IPS-18c (cell line): ENCODE results near the gene MRGPRD.
"Not testable (repeated sequence)": the region's sequence is repeated elsewhere in the genome, so short reads cannot be mapped to it uniquely, and the experiment has no call there.

Experiments
- H3K4me3 ChIP-seq: 2 replicates; pipeline ENCODE4 v1.7.0; 2013; ENCODE audit warnings: low read depth, mild to moderate bottlenecking, low read length, moderate library complexity; ENCODE audit not compliant: insufficient read depth
- H3K9me3 ChIP-seq: one replicate; pipeline ENCODE4 v1.6.1; 2013; ENCODE audit warnings: mild to moderate bottlenecking, low read length, moderate library complexity; ENCODE audit not compliant: control insufficient read depth, insufficient read depth

MRGPRD gene

DNA sequence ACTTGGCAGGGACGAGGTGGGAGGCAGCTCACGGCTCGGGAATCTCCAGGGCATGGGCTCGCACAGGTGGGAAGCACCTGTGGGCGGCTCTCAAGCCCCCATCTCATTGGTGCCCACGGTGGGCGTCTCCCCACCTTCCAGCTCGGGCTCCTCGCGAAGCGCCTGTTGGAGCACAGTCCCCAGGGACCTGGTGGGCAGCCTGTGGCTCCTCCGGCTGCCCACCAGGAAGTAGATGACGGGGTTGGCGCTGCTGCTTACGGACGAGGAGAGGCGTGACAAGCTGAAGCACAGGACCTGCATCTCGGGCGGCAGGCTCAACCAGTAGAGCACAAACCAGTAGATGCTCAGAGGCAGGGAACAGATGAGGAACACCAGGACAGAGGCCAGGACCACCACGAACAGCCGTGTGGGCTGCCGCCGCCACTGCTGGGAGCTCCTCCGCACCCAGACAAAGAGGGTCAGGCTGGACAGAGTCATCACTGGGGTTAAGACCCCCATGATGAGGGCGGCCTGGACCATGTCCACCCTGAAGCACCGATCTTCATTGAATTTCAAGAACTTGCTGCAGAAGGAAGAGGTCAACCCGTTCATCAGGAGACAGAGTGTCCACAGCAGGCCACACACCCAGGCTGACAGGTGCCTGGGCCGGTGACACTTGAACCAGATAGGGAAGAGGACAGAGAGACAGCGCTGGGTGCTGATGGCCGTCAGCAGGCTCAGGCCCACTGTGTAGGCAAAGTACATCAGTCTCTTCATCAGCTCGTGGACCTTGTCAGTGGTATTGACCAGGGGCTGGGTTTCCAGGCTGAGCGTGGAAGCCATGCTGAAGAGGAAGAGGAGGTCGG lies 633 bp downstream of the MRGPRD start:
- no peaks in the 10 kb centered on the region for H3K9me3 ChIP-seq
- H3K4me3 ChIP-seq: no peak overlapping the region

DNA sequence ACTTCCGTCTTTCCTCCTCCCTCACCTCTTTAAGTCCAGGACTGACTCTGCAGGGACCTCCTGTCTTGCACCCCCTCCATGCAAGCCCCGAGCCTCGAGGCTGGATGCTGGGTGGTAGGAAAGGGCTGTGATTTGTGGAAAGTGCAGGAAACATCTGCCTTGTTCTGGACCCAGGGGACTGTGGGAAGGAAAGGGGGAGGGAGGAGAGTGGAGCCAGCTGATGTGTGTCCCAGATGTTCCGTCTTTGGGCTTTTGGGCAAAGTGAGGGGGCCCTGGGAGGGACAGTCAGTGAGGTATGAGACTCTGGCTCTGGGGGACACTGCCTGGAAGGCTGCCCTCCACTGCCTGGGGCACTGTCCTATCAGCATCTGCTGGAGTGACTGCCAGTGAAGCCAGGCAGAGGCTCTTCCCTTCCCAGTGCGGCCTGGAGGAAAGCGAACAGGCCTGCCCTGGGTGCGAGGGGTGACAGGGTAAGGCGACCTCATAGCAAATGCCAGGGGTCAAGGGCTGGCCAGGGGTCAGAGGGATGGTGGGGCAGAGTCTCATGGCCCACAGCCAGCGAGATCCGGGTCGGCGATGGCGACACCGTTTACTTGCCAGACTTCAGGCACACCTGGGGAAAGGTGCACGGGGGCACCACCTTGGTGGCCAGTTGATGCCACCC lies 1.7 kb downstream of the MRGPRD start:
- H3K4me3 ChIP-seq: no peak overlapping the region

GRCh38 chr11:68978626-68978930 lies 2.2 kb downstream of the MRGPRD start:
- no peaks in the 10 kb centered on the region for H3K9me3 ChIP-seq
- no peak overlapping the region; the same call in 1 of the 2 replicates for H3K4me3 ChIP-seq

More for the DNA sequence above, 1.7 kb downstream of the MRGPRD start:
- no peaks in the 10 kb centered on the region for H3K9me3 ChIP-seq

- Histone ChIP-seq H3K9me3 (no peaks in the 10 kb centered on the region), H3K4me3 (no peak overlapping the region)
Observed at GRCh38 chr11:68977781-68978625, 2.8 kb downstream of the MRGPRD start.

DNA sequence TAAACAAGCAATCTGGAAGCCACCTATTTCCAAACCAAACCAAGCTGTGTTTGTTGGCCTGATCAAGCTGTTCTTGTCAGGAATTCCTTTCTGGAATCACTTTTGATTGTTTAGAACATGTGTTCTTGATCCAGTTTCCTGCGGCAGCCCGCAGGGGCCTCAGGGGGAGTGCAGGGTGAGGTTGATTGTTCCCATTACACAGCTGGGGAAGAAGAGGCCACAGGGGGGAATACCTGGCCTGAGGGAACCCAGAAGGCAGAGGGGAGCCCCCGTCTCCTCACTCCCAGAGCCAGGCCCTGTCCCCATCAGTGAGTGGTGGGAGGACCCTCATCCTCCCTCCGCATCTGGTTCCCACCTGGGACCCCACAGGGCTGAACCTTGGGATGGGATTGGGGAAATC lies 4.2 kb downstream of the MRGPRD start:
- Histone ChIP-seq H3K4me3 (no peak overlapping the region), H3K9me3 (no peaks in the 10 kb centered on the region)

DNA sequence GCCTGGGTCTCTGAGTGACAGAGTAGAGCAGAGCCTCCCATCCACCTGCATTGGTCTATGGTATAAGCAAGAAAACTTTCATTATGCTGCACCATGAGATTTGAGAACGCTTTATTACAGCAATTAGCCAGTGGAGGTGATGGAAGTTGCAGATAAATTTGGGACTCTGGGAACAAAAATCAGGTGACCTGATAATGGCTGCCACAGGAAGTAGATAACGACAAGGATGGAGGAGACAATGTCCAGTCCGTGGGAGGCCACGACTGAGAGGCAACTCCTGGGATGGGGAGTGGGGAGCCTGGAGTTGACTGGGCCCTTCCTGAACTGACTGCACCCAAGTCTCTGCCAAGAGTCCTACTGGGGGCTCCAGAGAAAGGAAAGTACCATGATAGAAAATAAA lies 4.7 kb downstream of the MRGPRD start:
- H3K9me3 ChIP-seq: no peaks in the 10 kb centered on the region
- no peak overlapping the region for H3K4me3 ChIP-seq

DNA sequence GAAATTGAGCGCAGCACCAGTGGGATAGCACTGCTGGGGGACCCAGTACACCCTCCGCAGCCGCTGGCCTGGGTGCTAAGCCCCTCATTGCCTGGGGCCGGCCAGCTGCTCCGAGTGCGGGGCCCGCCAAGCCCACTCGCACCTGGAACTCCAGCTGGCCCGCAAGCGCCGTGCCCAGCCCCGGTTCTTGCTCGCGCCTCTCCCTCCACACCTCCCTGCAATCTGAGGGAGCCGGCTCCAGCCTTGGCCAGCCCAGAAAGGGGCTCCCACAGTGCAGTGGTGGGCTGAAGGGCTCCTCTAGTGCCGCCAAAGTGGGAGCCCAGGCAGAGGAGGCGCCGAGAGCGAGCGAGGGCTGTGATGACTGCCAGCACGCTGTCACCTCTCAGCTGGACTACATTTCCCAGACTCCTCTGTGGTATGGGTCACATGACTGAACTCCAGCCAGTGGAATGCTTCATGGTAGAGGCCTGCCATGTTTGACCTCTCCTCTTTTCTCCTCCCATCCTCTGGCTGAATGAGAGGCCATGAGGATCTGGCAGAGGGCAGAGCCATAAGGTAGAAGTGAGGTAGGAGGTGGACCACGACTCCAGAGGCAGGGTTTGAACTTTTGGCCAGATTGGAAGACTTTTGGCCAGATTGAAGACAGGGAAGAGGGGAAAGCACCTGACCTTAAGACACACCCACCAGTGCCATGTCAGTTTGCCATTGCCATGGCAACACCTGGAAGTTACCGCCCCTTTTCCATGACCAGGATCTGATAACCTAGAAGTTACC lies 6.2 kb downstream of the MRGPRD start:
- no peaks in the 10 kb centered on the region for H3K9me3 ChIP-seq
- no peak overlapping the region for H3K4me3 ChIP-seq

DNA sequence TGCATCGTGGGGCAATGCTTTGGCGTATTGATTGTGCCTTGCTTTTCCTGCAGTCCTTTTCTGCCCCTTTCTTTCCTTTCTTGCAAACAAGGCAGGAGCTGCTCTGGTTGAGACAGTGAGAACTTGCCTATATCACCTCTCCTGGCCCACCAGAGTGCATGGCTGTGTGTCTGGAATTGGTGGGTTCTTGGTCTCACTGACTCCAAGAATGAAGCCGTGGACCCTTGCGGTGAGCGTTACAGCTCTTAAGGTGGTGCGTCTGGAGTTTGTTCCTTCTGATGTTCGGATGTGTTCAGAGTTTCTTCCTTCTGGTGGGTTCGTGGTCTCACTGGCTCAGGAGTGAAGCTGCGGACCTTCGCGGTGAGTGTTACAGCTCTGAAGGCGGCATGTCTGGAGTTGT lies 7.1 kb downstream of the MRGPRD start:
- H3K9me3 ChIP-seq, H3K4me3 ChIP-seq: not testable (repeated sequence)

GRCh38 chr11:68973219-68973618 lies 7.6 kb downstream of the MRGPRD start:
- Histone ChIP-seq H3K4me3 (no peak overlapping the region), H3K9me3 (no peaks in the 10 kb centered on the region)

DNA sequence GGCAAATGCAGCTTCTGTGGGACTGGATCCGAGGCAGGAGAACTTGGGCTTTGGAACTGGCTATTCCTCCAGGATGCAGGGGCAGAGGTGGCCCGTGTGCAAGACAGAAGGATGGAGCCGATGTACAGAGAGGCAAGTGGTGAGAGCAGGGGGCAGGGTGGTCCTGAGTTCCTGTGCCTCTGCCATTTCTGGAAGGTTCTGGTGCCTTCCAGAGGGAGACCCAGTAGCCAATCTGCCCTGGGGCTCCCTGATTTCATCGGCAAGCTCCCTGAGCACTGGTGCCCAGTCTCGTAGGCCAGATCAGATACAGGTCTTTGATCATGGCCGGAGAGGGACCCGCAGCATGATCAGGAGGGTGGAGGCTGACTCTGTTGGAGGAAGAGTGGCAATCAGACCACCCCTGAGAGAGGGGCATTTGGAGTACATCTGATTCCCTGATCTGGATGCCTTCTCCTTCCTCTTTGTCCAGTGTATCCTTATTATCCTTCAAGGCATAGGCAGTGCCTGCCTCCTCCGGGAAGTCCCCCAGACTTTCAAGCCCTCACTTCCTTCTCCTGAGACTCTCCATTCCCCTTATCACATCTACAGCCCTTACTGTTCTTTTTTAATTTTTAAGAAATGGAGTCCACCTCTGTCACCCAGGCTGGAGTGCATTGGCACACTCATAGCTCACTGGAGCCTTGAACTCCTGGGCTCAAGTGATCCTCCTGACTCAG lies 9.7 kb downstream of the MRGPRD start:
- Histone ChIP-seq H3K4me3 (no peak overlapping the region), H3K9me3 (no peaks in the 10 kb centered on the region)

- Histone ChIP-seq H3K4me3 (no peak overlapping the region), H3K9me3 (no peaks in the 10 kb centered on the region)
Observed at GRCh38 chr11:68969386-68969785, 11.4 kb downstream of the MRGPRD start.

DNA sequence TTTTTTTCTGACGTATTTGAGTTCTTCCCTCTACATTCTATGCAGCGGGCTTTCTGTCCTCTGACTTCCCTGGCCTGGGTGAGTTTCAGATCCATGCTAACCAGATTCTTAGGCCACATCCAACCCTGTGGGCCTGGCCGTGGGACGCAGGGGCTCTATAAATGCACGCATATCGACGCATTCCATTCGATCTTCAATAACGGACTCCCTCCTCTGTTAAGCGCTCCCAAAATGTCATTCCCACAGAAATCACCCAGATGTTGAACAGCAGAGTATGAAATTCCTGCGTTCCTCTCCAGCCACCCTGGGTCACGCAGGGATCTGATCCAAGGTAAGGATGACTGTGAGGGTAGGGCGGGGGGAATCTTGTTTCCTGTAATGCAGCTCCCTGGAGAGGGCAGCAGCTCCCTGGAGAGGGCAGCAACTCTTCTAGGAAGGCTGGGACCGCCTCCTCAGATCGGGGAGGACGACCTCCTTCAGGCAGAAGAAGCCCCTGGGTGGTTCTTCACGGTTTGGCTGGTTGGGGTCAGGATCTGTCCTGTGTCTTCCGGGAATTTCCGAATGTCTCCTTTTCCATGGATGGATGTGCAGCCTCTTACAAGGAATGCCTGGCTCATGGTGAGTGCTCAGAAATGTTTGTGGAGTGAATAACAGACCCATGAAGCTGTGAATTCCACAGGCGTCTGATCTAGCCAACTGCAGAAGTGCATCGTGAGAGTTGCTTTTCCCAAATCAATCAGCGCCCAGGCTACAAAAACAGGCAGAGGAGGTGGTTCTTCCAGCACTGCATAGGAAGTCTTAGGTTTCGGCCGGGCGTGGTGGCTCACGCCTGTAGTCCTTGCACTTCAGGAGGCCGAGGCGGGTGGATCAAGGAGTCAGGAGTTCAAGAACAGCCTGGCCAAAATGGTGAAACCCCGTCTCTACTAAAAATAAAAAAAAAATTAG lies 12.2 kb downstream of the MRGPRD start:
- H3K4me3 ChIP-seq: no peak overlapping the region
- no peaks in the 10 kb centered on the region for H3K9me3 ChIP-seq

DNA sequence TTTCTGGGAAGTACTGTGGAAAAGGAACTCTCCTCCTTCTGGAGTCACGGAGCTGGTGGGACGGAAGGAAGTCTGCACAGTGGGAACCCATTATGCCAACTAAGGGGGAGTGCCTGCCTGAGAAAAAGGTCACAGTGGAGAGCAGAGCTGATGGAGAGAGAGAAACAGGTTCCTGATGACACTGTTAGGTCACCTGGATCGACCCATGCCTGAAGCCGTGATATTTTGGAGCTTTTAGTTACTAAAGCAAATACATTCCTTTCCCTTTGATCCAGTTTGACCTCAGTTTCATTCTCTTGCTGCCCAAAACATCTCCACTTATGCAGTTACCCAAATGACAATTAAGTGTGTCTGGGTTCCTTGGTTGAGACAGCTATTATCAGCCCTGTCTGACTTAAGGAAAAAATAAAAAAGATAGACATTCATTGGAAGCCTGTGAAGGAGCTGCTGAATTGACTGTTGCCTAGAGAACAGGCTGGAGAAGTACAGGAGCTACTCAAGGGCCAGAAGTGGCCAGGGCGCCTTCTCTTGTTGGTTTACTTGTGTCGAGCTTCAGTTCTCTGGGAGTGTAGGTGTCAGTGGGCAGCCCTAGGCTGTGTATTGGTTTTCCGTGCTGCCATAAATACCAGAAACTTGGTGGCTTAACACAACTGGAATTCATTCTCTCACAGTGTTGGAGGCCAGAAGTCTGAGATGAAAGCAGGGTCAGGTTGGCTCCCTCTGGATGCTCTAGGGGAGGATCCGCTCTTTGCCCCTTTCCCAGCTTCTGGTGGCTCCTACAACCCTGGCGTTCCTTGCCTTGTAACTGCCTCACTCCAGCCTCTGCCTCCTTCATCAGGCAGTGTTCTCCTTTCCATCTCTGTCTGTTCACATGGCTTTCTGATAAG lies 13.6 kb downstream of the MRGPRD start:
- Histone ChIP-seq H3K4me3 (no peak overlapping the region), H3K9me3 (no peaks in the 10 kb centered on the region)

DNA sequence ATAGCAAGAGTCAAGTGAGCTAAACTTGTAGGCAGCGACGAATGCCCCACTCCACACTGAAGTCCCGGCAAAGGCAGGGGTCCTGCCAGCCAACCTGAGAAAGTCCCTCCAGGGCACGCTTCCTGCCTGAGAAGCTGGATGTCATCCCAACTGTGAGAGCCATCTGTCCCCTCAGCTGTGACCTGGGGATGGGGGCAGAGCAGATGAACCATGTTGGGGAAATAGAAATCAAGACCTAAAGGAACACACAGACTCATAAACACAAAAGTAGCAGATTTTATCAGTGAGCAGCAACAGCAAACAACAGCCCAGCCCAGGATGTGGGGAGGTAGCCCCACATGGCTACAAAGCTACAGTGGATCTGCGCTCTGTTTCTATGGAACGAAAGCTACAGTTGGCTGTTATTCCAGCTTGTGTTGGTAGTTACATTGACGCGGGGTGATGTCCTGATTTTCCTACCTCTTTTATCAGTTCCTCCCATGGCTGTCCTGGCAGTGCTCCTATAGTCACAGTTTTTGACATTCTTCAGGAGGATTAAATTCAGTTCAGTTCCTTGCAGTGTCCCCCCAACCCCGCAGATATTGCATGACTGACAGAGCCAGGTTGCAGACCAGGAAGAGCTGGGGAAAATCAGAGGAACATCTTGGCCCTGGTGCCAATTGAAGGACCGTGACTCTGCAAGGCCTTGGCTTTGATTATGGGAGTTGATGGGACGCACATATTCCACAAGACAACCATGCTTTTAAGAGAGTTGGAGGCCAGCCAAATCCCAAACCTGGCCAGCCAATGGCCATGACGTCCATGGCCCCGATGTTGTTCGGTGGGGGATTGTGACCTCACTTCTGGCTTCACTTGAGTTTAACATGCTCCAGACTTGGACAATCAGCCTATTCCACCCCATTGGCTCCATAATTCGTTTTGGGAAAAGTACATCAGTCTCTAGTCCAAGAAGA lies 14.6 kb downstream of the MRGPRD start:
- H3K4me3 ChIP-seq: no peak overlapping the region
- no peaks in the 10 kb centered on the region for H3K9me3 ChIP-seq
